PC-3 (cell line): ENCODE measurements around the gene MGAT3. TPM values are rescaled to one million over a fixed set of nuclear protein-coding genes. Genes with fewer than 3 reads are reported as not detected.

Source experiments
- ATAC-seq: fragments of 200-7000 bp; cut with Tn5 transposase; 2 replicates; pipeline ENCODE4 v1.9.1; 2020; ENCODE audit warnings: mild to moderate bottlenecking, moderate library complexity
- BruUV-seq: library from RNA; stranded (reverse); fragments of 400-500 nt; replicated peaks from 2 replicates; lab custom pipeline; 2021; lab: Mats Ljungman, UMichigan
- CTCF ChIA-PET: fragments of 300-600 bp; sonication (Branson Sonifier 250); formaldehyde crosslinking; loops from one replicate; lab custom pipeline; 2022; ENCODE audit warnings: antibody characterized with exemption; lab: Charles Lee
- POLR2A ChIA-PET: fragments of 300-600 bp; sonication (Branson Sonifier 250); formaldehyde crosslinking; loops from one replicate; lab custom pipeline; 2022; ENCODE audit warnings: antibody characterized with exemption; ENCODE audit not compliant: unreplicated experiment; lab: Charles Lee
- DNase-seq: peaks from one replicate; pipeline ENCODE4 v3.0.0-alpha.2; 2015
- H2AFZ ChIP-seq: fragments of 300-600 bp; sonication (generic); 2 replicates; pipeline ENCODE4 v1.6.0; 2016; ENCODE audit warnings: antibody characterized with exemption, low read length
- H3F3A ChIP-seq: fragments of 300-600 bp; sonication (generic); one replicate; pipeline ENCODE4 v1.6.0; 2017; ENCODE audit warnings: antibody characterized with exemption, low read length, control low read depth, mild to moderate bottlenecking; ENCODE audit not compliant: unreplicated experiment
- H3K27ac ChIP-seq: fragments of 300-600 bp; sonication (generic); 2 replicates; pipeline ENCODE4 v1.5.1; 2016; ENCODE audit warnings: mild to moderate bottlenecking, low read length
- H3K27me3 ChIP-seq: fragments of 300-600 bp; sonication (generic); 2 replicates; pipeline ENCODE4 v1.6.1; 2016; ENCODE audit warnings: low read length, mixed read lengths
- H3K36me3 ChIP-seq: fragments of 300-600 bp; sonication (generic); 2 replicates; pipeline ENCODE4 v1.6.1; 2016; ENCODE audit warnings: low read depth, mixed run types, low read length, mixed read lengths
- H3K4me1 ChIP-seq: fragments of 300-600 bp; sonication (generic); 2 replicates; pipeline ENCODE4 v1.5.1; 2016; ENCODE audit warnings: low read length; ENCODE audit not compliant: insufficient read depth
- H3K4me2 ChIP-seq: fragments of 300-600 bp; sonication (generic); 2 replicates; pipeline ENCODE4 v1.6.0; 2016; ENCODE audit warnings: low read length
- H3K4me3 ChIP-seq: fragments of 300-600 bp; sonication (generic); 2 replicates; pipeline ENCODE4 v1.5.1; 2016; ENCODE audit warnings: mild to moderate bottlenecking, low read length, mixed read lengths
- H3K79me2 ChIP-seq: fragments of 300-600 bp; sonication (generic); 2 replicates; pipeline ENCODE4 v1.6.1; 2017; ENCODE audit warnings: low read length, mixed read lengths
- H3K9ac ChIP-seq: fragments of 300-600 bp; sonication (generic); 2 replicates; pipeline ENCODE4 v1.6.0; 2016; ENCODE audit warnings: mild to moderate bottlenecking, low read length
- H3K9me2 ChIP-seq: fragments of 300-600 bp; sonication (generic); replicated peaks from 2 replicates; pipeline ENCODE4 v1.6.1; 2016; ENCODE audit warnings: mixed run types, low read length, mixed read lengths
- H3K9me3 ChIP-seq: fragments of 300-600 bp; sonication (generic); 2 replicates; pipeline ENCODE4 v1.6.1; 2016; ENCODE audit warnings: low read length, mixed read lengths
- H4K20me1 ChIP-seq: fragments of 300-600 bp; sonication (generic); 2 replicates; pipeline ENCODE4 v1.6.1; 2016; ENCODE audit warnings: low read length, mixed read lengths
- CTCF ChIP-seq: fragments of 300-600 bp; sonication (generic); conservative IDR thresholded peaks from 2 replicates; pipeline ENCODE4 v1.5.1; 2017; ENCODE audit warnings: antibody characterized with exemption, low read depth, mild to moderate bottlenecking, low read length
- EZH2 ChIP-seq: fragments of 300-600 bp; sonication (generic); IDR thresholded peaks from one replicate; pipeline ENCODE4 v1.6.1; 2017; ENCODE audit warnings: antibody characterized with exemption, mild to moderate bottlenecking, low read length; ENCODE audit not compliant: unreplicated experiment
- EZH2phosphoT487 ChIP-seq: fragments of 300-600 bp; sonication (generic); IDR thresholded peaks from 2 replicates; pipeline ENCODE4 v1.6.1; 2018; ENCODE audit warnings: mild to moderate bottlenecking, antibody characterized with exemption, low read length, borderline replicate concordance
- intact Hi-C: fragments of 100-400 bp; cut with micrococcal nuclease; formaldehyde crosslinking; loops from 2 replicates; pipeline ENCODE4 v1.9.0; 2023
- total RNA-seq: library from RNA; depleted of rRNA; stranded (reverse); fragments of >200 nt; gene quantifications from 2 replicates; pipeline ENCODE4 v1.2.3, GENCODE V29; 2014

Gene MGAT3
- total RNA-seq, 1 experiment from 2014 or later: not detected

GRCh38 chr22:39428597-39429071, 28.2 kb upstream of the MGAT3 start:
- Histone ChIP-seq H3K9me3 (no peaks in the 10 kb centered on the region), H3K79me2 (no peaks in the 10 kb centered on the region), H3K4me2 (no peak overlapping the region), H3K36me3 (no peaks in the 10 kb centered on the region; the same call in 1 of the 2 replicates), H3K9ac (no peak overlapping the region), H3K9me2 (no peaks in the 10 kb centered on the region), H3K4me1 (no peaks in the 10 kb centered on the region), H4K20me1 (no peaks in the 10 kb centered on the region), H3K4me3 (no peak overlapping the region), H3F3A (no peaks in the 10 kb centered on the region), H3K27me3 (no peaks in the 10 kb centered on the region), H3K27ac (no peak overlapping the region), H2AFZ (no peak overlapping the region)
- TF ChIP-seq CTCF (no peak), EZH2 (no peak), EZH2phosphoT487 (no peak)
- POLR2A ChIA-PET: no interaction called here
- intact Hi-C loops: no loop called here
- BruUV-seq: no TSS peak
- ATAC-seq (no peak), DNase-seq (no peak)
- CTCF ChIA-PET: no interaction called here

GRCh38 chr22:39429186-39429585, 27.6 kb upstream of the MGAT3 start:
- H4K20me1 ChIP-seq: no peaks in the 10 kb centered on the region
- no peaks in the 10 kb centered on the region for H3K9me2 ChIP-seq
- H3F3A ChIP-seq: no peaks in the 10 kb centered on the region
- H3K27me3 ChIP-seq: no peaks in the 10 kb centered on the region
- no peaks in the 10 kb centered on the region; the same call in 1 of the 2 replicates for H3K36me3 ChIP-seq
- ATAC-seq (no peak), DNase-seq (no peak)
- no TSS peak for BruUV-seq
- H2AFZ ChIP-seq: no peak overlapping the region
- H3K79me2 ChIP-seq: no peaks in the 10 kb centered on the region
- intact Hi-C loops: no loop called here
- H3K9me3 ChIP-seq: no peaks in the 10 kb centered on the region
- POLR2A ChIA-PET: no interaction called here
- H3K4me2 ChIP-seq: no peak overlapping the region
- TF ChIP-seq CTCF (no peak), EZH2phosphoT487 (no peak), EZH2 (no peak)
- CTCF ChIA-PET: no interaction called here
- H3K27ac ChIP-seq: no peak overlapping the region
- no peak overlapping the region for H3K4me3 ChIP-seq
- no peaks in the 10 kb centered on the region for H3K4me1 ChIP-seq
- no peak overlapping the region for H3K9ac ChIP-seq

- ATAC-seq (no peak), DNase-seq (no peak)
- Histone ChIP-seq H3K79me2 (no peaks in the 10 kb centered on the region), H3K4me3 (no peak overlapping the region), H2AFZ (no peak overlapping the region), H3K27me3 (no peaks in the 10 kb centered on the region), H3K9ac (no peak overlapping the region), H3K27ac (no peak overlapping the region), H3K4me2 (no peak overlapping the region), H3K9me3 (no peaks in the 10 kb centered on the region), H3K9me2 (no peaks in the 10 kb centered on the region), H3K4me1 (no peaks in the 10 kb centered on the region), H3K36me3 (no peaks in the 10 kb centered on the region; the same call in 1 of the 2 replicates), H3F3A (no peaks in the 10 kb centered on the region), H4K20me1 (no peaks in the 10 kb centered on the region)
- ChIA-PET CTCF (no interaction called here), POLR2A (no interaction called here)
- no TSS peak for BruUV-seq
- TF ChIP-seq EZH2phosphoT487 (no peak), EZH2 (no peak), CTCF (no peak)
- intact Hi-C loops: loop anchor here (10.0 kb wide), 1 partner anchor 65 kb away; no protein-coding TSS in a partner anchor
Measured at GRCh38 chr22:39429916-39430575, 26.8 kb upstream of the MGAT3 start.
